Neural crest cell (in vitro differentiated cells): ENCODE measurements around the gene FBXO10. TPM values are rescaled to one million over a fixed set of nuclear protein-coding genes. Genes with fewer than 3 reads are reported as not detected.
A peak's percentile ranks its signal among the peaks of the same experiment; 100 is the strongest.
"Not testable (repeated sequence)": the region's sequence is repeated elsewhere in the genome, so short reads cannot be mapped to it uniquely, and the experiment has no call there.

Source experiments
- DNase-seq: peaks from one replicate; pipeline ENCODE4 v3.0.0; 2021; ENCODE audit warnings: low read depth, mixed read lengths, low spot score
- H3K27ac Mint-ChIP-seq: one replicate; pipeline ENCODE4 v1.8.0; 2021; ENCODE audit warnings: mild to moderate bottlenecking, mixed read lengths; ENCODE audit not compliant: unreplicated experiment
- H3K27me3 Mint-ChIP-seq: 2 replicates; pipeline ENCODE4 v1.8.0; 2021; ENCODE audit warnings: low read depth, mild to moderate bottlenecking, mixed read lengths
- H3K36me3 Mint-ChIP-seq: 2 replicates; pipeline ENCODE4 v1.8.0; 2021; ENCODE audit warnings: low read depth, mild to moderate bottlenecking, mixed read lengths
- H3K4me1 Mint-ChIP-seq: 2 replicates; pipeline ENCODE4 v1.8.0; 2021; ENCODE audit warnings: mixed read lengths
- H3K4me3 Mint-ChIP-seq: one replicate; pipeline ENCODE4 v1.8.0; 2021; ENCODE audit warnings: mild to moderate bottlenecking, mixed read lengths
- H3K9me3 Mint-ChIP-seq: 2 replicates; pipeline ENCODE4 v1.8.0; 2021; ENCODE audit warnings: mixed read lengths
- CTCF ChIP-seq: fragments of 200-600 bp; sonication (generic); conservative IDR thresholded peaks from 2 replicates; pipeline ENCODE4 v1.5.0; 2021; ENCODE audit warnings: antibody characterized with exemption, mild to moderate bottlenecking
- total RNA-seq: library from RNA; stranded (reverse); gene quantifications from 2 replicates; pipeline ENCODE4 v1.2.1, GENCODE V29; 2021

The FBXO10 gene
- total RNA-seq, 1 donor from 2014 or later: 25.6 TPM

DNA sequence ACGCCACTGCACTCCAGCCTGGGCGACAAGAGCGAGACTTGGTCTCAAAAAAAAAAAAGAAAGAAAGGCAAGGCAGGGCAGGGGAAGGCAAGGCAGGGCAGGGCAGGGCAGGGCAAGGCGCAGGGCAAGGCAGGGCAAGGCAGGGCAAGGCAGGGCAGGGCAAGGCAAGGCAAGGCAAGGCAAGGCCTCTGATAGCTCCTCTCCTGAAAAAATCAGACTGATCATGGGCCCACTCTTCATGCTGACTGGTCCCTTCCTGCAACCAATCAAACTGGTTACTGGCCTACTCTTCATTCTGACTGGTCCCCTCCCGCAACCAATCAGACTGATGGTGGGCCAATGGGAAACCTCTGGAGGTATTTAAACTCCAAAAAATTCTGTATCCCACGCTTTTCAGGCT is 107.6 kb downstream of the FBXO10 start:
- Mint-ChIP-seq H3K4me3 (peak overlapping the region; percentile 65), H3K36me3 (no peaks in the 10 kb centered on the region), H3K27me3 (no peaks in the 10 kb centered on the region), H3K9me3 (no peaks in the 10 kb centered on the region), H3K4me1 (peaks cover 42% of the 10 kb centered on the region), H3K27ac (no peak overlapping the region)
- DNase-seq: no peak
- TF ChIP-seq CTCF: no peak

- peaks cover 49% of the 10 kb centered on the region for H3K4me1 Mint-ChIP-seq
- not testable (repeated sequence) for H3K9me3 Mint-ChIP-seq, H3K27ac Mint-ChIP-seq, H3K27me3 Mint-ChIP-seq, H3K4me3 Mint-ChIP-seq, H3K36me3 Mint-ChIP-seq, DNase-seq
Measured at GRCh38 chr9:37467530-37467929, 108.7 kb downstream of the FBXO10 start.

DNA sequence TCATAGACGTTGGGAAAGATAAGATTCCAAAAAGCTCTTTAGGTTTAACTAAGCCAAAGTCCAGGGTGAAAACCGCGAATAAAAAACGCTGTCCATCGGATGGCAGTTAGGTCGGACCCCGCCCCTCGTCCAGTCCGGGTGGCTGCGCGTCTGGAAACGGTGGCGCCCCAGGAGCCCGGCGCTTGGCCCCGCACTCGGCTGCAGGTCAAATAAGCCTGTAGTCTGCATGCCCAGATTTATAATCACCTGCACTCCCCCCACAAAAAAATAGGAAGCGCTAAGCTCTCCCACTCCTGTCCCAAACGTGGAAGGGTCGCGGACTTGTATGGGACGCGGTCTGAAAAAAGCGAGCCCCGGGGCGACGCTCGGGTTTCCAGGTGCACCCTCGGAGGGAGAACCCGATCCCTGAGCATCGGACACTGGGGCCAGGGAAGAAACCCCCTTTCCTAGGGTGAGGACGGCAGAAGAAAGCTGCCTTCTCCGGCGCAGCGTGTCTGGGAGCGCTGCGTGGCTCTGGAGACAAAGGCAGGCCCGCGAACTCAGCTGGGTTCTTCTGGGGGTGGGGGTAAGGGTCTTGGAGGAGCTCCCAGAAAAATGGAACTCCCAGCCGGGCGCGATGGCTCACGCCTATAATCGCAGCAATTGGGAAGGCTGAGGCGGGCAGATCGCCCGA is 110.0 kb downstream of the FBXO10 start:
- DNase-seq: peak; percentile 67
- H3K36me3 Mint-ChIP-seq: no peaks in the 10 kb centered on the region
- H3K9me3 Mint-ChIP-seq: no peaks in the 10 kb centered on the region
- H3K27me3 Mint-ChIP-seq: no peaks in the 10 kb centered on the region
- H3K4me3 Mint-ChIP-seq: peak overlapping the region; percentile 98
- peaks cover 44% of the 10 kb centered on the region for H3K4me1 Mint-ChIP-seq
- H3K27ac Mint-ChIP-seq: peak overlapping the region; percentile 100
- no peak for TF ChIP-seq CTCF

DNA sequence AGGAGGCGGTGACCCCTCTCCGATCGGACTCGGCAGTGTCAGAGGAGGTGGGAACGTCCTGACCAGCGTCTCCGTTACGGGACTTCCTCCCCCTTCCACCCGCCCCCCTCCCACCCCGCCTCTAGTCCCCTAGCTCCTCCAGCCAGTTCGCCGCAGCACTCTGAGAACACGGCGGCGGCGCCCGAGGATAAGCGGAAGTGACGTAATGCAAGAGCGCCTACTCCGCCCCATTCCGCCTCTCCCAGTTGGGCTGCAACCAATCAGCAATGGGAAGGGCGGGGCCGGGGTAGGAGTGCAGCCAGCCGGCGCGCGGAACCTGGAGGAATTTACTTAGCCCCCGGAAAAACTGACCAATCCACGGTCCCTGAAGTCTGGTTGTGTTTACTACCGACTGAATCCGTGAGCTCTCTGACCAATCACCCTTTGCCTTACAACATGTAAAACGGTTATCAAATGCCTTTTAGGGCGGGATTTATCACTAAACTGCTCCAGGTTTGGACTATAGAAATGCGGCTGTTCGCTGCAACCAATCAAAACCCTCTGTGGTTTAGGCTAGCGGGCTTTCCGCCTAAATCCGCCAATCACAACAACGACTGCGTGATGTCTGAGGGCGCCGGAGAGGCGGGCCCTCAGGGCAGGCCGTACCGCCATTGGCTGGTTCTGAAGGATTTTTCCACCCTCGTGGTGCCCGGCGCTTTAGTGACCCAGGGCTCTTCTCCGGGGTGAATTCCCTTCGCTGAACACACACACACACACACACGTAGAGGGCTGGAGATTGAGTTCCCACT is 110.7 kb downstream of the FBXO10 start, which contains the start of gene ZBTB5:
TSS of gene ZBTB5 (minus strand) at position 202 of the 788 bp plus-strand sequence. CDS start 22,899 bp downstream, outside the sequence.
- no peaks in the 10 kb centered on the region for H3K27me3 Mint-ChIP-seq
- peak within 1 kb of the TSS; percentile 100 for H3K27ac Mint-ChIP-seq
- H3K4me3 Mint-ChIP-seq: peak within 1 kb of the TSS; percentile 98
- H3K9me3 Mint-ChIP-seq: no peaks in the 10 kb centered on the region
- peaks cover 44% of the 10 kb centered on the region for H3K4me1 Mint-ChIP-seq
- H3K36me3 Mint-ChIP-seq: no peaks in the 10 kb centered on the region
- DNase-seq: peak; percentile 96
- no peak for TF ChIP-seq CTCF

- Mint-ChIP-seq H3K27ac (peak overlapping the region; percentile 98), H3K9me3 (no peaks in the 10 kb centered on the region), H3K4me3 (peak overlapping the region; percentile 98), H3K4me1 (peaks cover 44% of the 10 kb centered on the region), H3K36me3 (no peaks in the 10 kb centered on the region), H3K27me3 (no peaks in the 10 kb centered on the region)
- no peak for TF ChIP-seq CTCF
- DNase-seq: no peak
Measured at GRCh38 chr9:37464426-37465248, 111.5 kb downstream of the FBXO10 start.
